GM19324 (cell line): ENCODE results near the gene PUS1.
A peak's percentile ranks its signal among the peaks of the same experiment; 100 is the strongest.
"Not testable (repeated sequence)": the region's sequence is repeated elsewhere in the genome, so short reads cannot be mapped to it uniquely, and the experiment has no call there.

Experiments
- ATAC-seq: cut with Tn5 transposase; IDR thresholded peaks from one replicate; pipeline ENCODE4 v1.9.1; 2021; ENCODE audit warnings: mild to moderate bottlenecking, moderate library complexity; ENCODE audit not compliant: unreplicated experiment, low FRiP score

The PUS1 gene

GRCh38 chr12:131928711-131929580 is at the start of gene PUS1:
PUS1 (plus strand) TSS chr12:131929276; CDS start chr12:131929723, 447 bp downstream.
- ATAC-seq: peak; percentile 76

GRCh38 chr12:131882804-131883520 is 46.1 kb upstream of the PUS1 start:
- ATAC-seq: no peak

- no peak for ATAC-seq
Observed at GRCh38 chr12:131883521-131883900, 45.6 kb upstream of the PUS1 start.

GRCh38 chr12:131885076-131885475 is 44.0 kb upstream of the PUS1 start:
- ATAC-seq: not testable (repeated sequence)

- no peak for ATAC-seq
Observed at GRCh38 chr12:131885543-131886057, 43.5 kb upstream of the PUS1 start.

GRCh38 chr12:131891722-131892121 is 37.4 kb upstream of the PUS1 start:
- not testable (repeated sequence) for ATAC-seq

GRCh38 chr12:131892711-131893604 is 36.1 kb upstream of the PUS1 start:
- no peak for ATAC-seq

GRCh38 chr12:131893605-131894312 is 35.3 kb upstream of the PUS1 start:
- no peak for ATAC-seq

GRCh38 chr12:131894313-131894860 is 34.7 kb upstream of the PUS1 start, which contains the start of gene ULK1:
ULK1 (plus strand) TSS chr12:131894622; CDS start chr12:131895002, 380 bp downstream.
- ATAC-seq: peak; percentile 91

GRCh38 chr12:131894981-131895639 is 34.0 kb upstream of the PUS1 start:
- ATAC-seq: no peak

- ATAC-seq: peak; percentile 19
Observed at GRCh38 chr12:131895640-131896079, 33.4 kb upstream of the PUS1 start.

GRCh38 chr12:131896080-131896810 is 32.8 kb upstream of the PUS1 start:
- peak; percentile 52 for ATAC-seq

- no peak for ATAC-seq
Observed at GRCh38 chr12:131896811-131897270, 32.2 kb upstream of the PUS1 start.

GRCh38 chr12:131897276-131897675 is 31.8 kb upstream of the PUS1 start:
- no peak for ATAC-seq

- no peak for ATAC-seq
Observed at GRCh38 chr12:131897875-131898274, 31.2 kb upstream of the PUS1 start.

GRCh38 chr12:131900397-131900796 is 28.7 kb upstream of the PUS1 start:
- ATAC-seq: no peak

GRCh38 chr12:131901431-131902331 is 27.4 kb upstream of the PUS1 start:
- ATAC-seq: no peak
